Coronary artery (tissue), 2 donors: Measurements from ENCODE around the gene CHD8.
"Not testable (repeated sequence)": the region's sequence is repeated elsewhere in the genome, so short reads cannot be mapped to it uniquely, and the experiment has no call there.

Experiments
- DNase-seq: peaks from one replicate; pipeline ENCODE4 v3.0.0-alpha.2; 2017; ENCODE audit warnings: low spot score
- H3K27ac ChIP-seq, 2 donors: fragments of 200-600 bp; sonication (generic); one replicate each; pipeline ENCODE4 v1.5.1; 2016 to 2019
- H3K4me3 ChIP-seq: fragments of 200-600 bp; sonication (generic); 2 replicates; pipeline ENCODE4 v1.5.1; 2016; ENCODE audit warnings: mild to moderate bottlenecking, moderate library complexity
- CTCF ChIP-seq: fragments of 200-600 bp; sonication (generic); IDR thresholded peaks from one replicate; pipeline ENCODE4 v1.5.1; 2019; ENCODE audit warnings: antibody characterized with exemption

CHD8 gene

GRCh38 chr14:21467616-21468015 is 11.7 kb upstream of the CHD8 start:
- TF ChIP-seq CTCF: no peak
- H3K27ac ChIP-seq: no peak overlapping the region
- no peak for DNase-seq
- no peak overlapping the region for H3K4me3 ChIP-seq

- no peak for DNase-seq
- peak overlapping the region; percentile 97 to 98 for H3K27ac ChIP-seq
- no peak for TF ChIP-seq CTCF
- H3K4me3 ChIP-seq: peak overlapping the region; percentile 92
Observed at GRCh38 chr14:21455592-21455911, 371 bp downstream of the CHD8 start.

GRCh38 chr14:21454843-21455544 is 929 bp downstream of the CHD8 start:
- Histone ChIP-seq H3K4me3 (peak overlapping the region; percentile 92), H3K27ac (no peak overlapping the region)
- TF ChIP-seq CTCF: no peak
- no peak for DNase-seq

- no peak overlapping the region for H3K27ac ChIP-seq
- no peak overlapping the region for H3K4me3 ChIP-seq
- no peak for DNase-seq
- TF ChIP-seq CTCF: no peak
Observed at GRCh38 chr14:21449899-21450216, 6.1 kb downstream of the CHD8 start.

- not testable (repeated sequence) for H3K4me3 ChIP-seq, H3K27ac ChIP-seq, DNase-seq
Observed at GRCh38 chr14:21442657-21443056, 13.3 kb downstream of the CHD8 start.

- no peak for DNase-seq
- H3K4me3 ChIP-seq: no peak overlapping the region
- TF ChIP-seq CTCF: no peak
- H3K27ac ChIP-seq: no peak overlapping the region
Observed at GRCh38 chr14:21440859-21441258, 15.1 kb downstream of the CHD8 start.

GRCh38 chr14:21437063-21437901 is 18.6 kb downstream of the CHD8 start:
- peak overlapping the region; percentile 98 for H3K4me3 ChIP-seq
- peak overlapping the region; percentile 90 to 95 for H3K27ac ChIP-seq
- TF ChIP-seq CTCF: no peak
- peak; percentile 97 for DNase-seq
